Lower leg skin (tissue), 4 donors: ENCODE measurements around the gene HSPA6. TPM values are rescaled to one million over a fixed set of nuclear protein-coding genes. Genes with fewer than 3 reads are reported as not detected.
"Not testable (repeated sequence)": the region's sequence is repeated elsewhere in the genome, so short reads cannot be mapped to it uniquely, and the experiment has no call there.

Experiments used
- DNase-seq, 2 donors: peaks; one replicate each; pipeline ENCODE4 v3.0.0-alpha.2; 2019; ENCODE audit warnings: low spot score in 2 of 2
- H3K4me3 ChIP-seq: fragments of 200-600 bp; sonication (generic); 2 replicates; pipeline ENCODE4 v1.5.1; 2017; ENCODE audit warnings: mild to moderate bottlenecking, low read depth; ENCODE audit not compliant: poor library complexity, severe bottlenecking
- WGBS, 2 donors: methylation state at CpG; one replicate each; pipeline ENCODE4 v1.1.5; 2018; 5-methylcytosine and 5-hydroxymethylcytosine counted together
- intact Hi-C: fragments of 100-400 bp; cut with DNase I; formaldehyde crosslinking; loops from one replicate; pipeline ENCODE4 v1.15.0; 2023; ENCODE audit warnings: low total_unique reads
- total RNA-seq, 4 donors: library from RNA; depleted of rRNA; stranded (reverse); fragments of >200 nt; gene quantifications; one replicate each; pipeline ENCODE4 v1.1.0, GENCODE V29; 2016

Gene HSPA6
- total RNA-seq, 4 donors from 2014 or later = 2.0 to 5.0 (median 4.5) TPM

- 67% methylated on average over 4 to 5 of the region's 6 CpGs for WGBS, 2 donors
- H3K4me3 ChIP-seq, intact Hi-C loops, DNase-seq: not testable (repeated sequence)
Observed at GRCh38 chr1:161557506-161558450, 33.4 kb downstream of the HSPA6 start.

GRCh38 chr1:161560960-161561715 is 36.8 kb downstream of the HSPA6 start:
- peak in 1 of 2 donors; percentile 30 for DNase-seq
- 42 to 43% methylated on average over 4 of the region's 4 CpGs for WGBS, 2 donors
- H3K4me3 ChIP-seq, intact Hi-C loops: not testable (repeated sequence)

DNA sequence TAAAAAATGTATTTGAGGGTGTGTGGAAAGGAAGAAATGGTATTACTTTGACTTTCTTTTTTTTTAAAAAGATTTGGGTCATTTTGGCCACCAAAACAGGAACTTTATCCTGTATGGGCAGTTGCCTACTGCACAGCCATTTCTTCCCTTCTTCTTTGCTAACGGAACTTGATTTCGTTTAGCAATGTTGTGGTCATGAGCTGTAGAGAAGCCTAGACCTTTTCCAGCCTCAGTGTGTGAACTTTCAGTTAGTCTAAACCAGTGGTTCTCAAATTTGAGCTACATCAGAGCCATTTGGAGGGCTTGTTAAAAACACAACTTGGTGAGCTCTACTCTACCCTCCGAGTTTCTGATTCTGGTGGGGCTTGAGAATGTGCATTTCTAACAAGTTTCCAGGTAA is 38.1 kb downstream of the HSPA6 start:
- DNase-seq, intact Hi-C loops, H3K4me3 ChIP-seq: not testable (repeated sequence)
- 73 to 100% methylated on average over 2 to 3 of the region's 3 CpGs for WGBS, 2 donors

- H3K4me3 ChIP-seq, DNase-seq, intact Hi-C loops: not testable (repeated sequence)
- WGBS, 2 donors = 68 to 77% methylated on average over 1 of the region's 1 CpG
Observed at GRCh38 chr1:161563522-161563921, 39.2 kb downstream of the HSPA6 start.

DNA sequence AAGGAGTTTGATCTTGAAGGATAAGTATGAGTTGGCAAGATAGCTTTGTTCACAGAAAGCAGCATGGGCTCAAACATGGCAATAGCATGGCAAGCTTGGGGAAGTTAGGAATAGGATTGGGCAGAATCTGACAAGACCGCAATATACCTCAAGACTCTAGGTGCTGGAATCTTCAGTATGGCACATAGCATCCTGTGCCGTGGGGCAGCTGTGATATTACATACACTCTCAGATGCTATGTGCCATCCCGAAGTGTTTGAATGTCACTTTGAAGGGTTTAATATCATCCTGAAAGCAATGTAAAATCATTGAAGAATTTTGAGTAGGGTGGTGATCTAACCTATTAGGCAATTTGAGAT is 42.2 kb downstream of the HSPA6 start:
- H3K4me3 ChIP-seq, DNase-seq, intact Hi-C loops: not testable (repeated sequence)
- WGBS, 2 donors = 83 to 93% methylated on average over 1 to 2 of the region's 3 CpGs

- H3K4me3 ChIP-seq, intact Hi-C loops, DNase-seq: not testable (repeated sequence)
- WGBS, 2 donors = 63% methylated on average over 2 of the region's 8 CpGs; no CpG with 5 or more reads in 1 of the 2 donors
Observed at GRCh38 chr1:161571703-161572102, 47.4 kb downstream of the HSPA6 start.

Other genes with a start within 250 kb of the HSPA6 start
- 1 to 10 TPM in 3 of 4 donors, under 1 TPM in 1; 0.84 to 8.7 (median 4.5) TPM for gene MPZ, start 214.6 kb upstream of the HSPA6 start, total RNA-seq
- 100 to 1,000 TPM in 1 of 4 donors, 10 to 100 TPM in 3; 20.6 to 107 (median 52.2) TPM for gene SDHC, start 210.2 kb upstream of the HSPA6 start, total RNA-seq
- gene CFAP126, start 156.7 kb upstream of the HSPA6 start, total RNA-seq = not detected
- 10 to 100 TPM in 1 of 4 donors, 1 to 10 TPM in 3; 5.7 to 14.2 (median 8.4) TPM for gene FCGR2A, start 19.1 kb upstream of the HSPA6 start, total RNA-seq
- 1 to 10 TPM; 1.9 to 8.6 (median 3.5) TPM for gene FCGR3A, start 25.3 kb downstream of the HSPA6 start, total RNA-seq
- gene FCGR3B, start 106.6 kb downstream of the HSPA6 start, total RNA-seq = 1 to 10 TPM; 1.1 to 7.8 (median 2.4) TPM
- gene FCGR2B, start 138.6 kb downstream of the HSPA6 start, total RNA-seq = 10 to 100 TPM in 1 of 4 donors, 1 to 10 TPM in 3; 6.0 to 10.0 (median 8.3) TPM
- 1 to 10 TPM in 2 of 4 donors, under 1 TPM in 1, not detected in 1; 0.19 to 2.2 (median 2.0) TPM for gene FCRLA, start 182.7 kb downstream of the HSPA6 start, total RNA-seq
- 1 to 10 TPM in 2 of 4 donors, under 1 TPM in 2; 0.38 to 1.6 (median 1.1) TPM for gene FCRLB, start 197.0 kb downstream of the HSPA6 start, total RNA-seq
- gene DUSP12, start 225.2 kb downstream of the HSPA6 start, total RNA-seq = 10 to 100 TPM; 10.2 to 24.5 (median 18.8) TPM
- 10 to 100 TPM; 28.7 to 33.5 (median 31.2) TPM for gene ATF6, start 241.8 kb downstream of the HSPA6 start, total RNA-seq